Brain microvascular endothelial cell (primary cell): Measurements from ENCODE around the gene GAS2L3.
A peak's percentile ranks its signal among the peaks of the same experiment; 100 is the strongest.

Experiments
- DNase-seq: peaks from one replicate; pipeline ENCODE4 v3.0.0-alpha.2; 2020
- H3K27ac ChIP-seq: fragments of 250-450 bp; sonication (Bioruptor Pico); 2 replicates; pipeline ENCODE4 v1.5.1; 2020; ENCODE audit warnings: mild to moderate bottlenecking, moderate library complexity
- H3K27me3 ChIP-seq: fragments of 250-450 bp; sonication (Bioruptor Pico); replicated peaks from 2 replicates; pipeline ENCODE4 v1.5.1; 2020; ENCODE audit warnings: mild to moderate bottlenecking
- H3K36me3 ChIP-seq: fragments of 250-450 bp; sonication (Bioruptor Pico); replicated peaks from 2 replicates; pipeline ENCODE4 v1.5.1; 2020; ENCODE audit warnings: mild to moderate bottlenecking
- H3K4me3 ChIP-seq: 2 replicates; pipeline ENCODE4 v1.5.1; 2011; ENCODE audit warnings: low read depth, mild to moderate bottlenecking, control low read depth, low read length, moderate library complexity
- in situ Hi-C: cut with HindIII; loops from 2 replicates; pipeline ENCODE4 v1.10.0; 2017; ENCODE audit warnings: low sequenced_read_pairs, low pct_ligation_motif_present
- TF ChIP-seq, protein P1 (sequence below): IDR thresholded peaks from 2 replicates; pipeline ENCODE4 v1.5.1; 2011; ENCODE audit warnings: low read depth, mild to moderate bottlenecking, moderate library complexity, low read length, control low read depth, inconsistent platforms; ENCODE audit errors: missing control alignments

GAS2L3 gene

DNA sequence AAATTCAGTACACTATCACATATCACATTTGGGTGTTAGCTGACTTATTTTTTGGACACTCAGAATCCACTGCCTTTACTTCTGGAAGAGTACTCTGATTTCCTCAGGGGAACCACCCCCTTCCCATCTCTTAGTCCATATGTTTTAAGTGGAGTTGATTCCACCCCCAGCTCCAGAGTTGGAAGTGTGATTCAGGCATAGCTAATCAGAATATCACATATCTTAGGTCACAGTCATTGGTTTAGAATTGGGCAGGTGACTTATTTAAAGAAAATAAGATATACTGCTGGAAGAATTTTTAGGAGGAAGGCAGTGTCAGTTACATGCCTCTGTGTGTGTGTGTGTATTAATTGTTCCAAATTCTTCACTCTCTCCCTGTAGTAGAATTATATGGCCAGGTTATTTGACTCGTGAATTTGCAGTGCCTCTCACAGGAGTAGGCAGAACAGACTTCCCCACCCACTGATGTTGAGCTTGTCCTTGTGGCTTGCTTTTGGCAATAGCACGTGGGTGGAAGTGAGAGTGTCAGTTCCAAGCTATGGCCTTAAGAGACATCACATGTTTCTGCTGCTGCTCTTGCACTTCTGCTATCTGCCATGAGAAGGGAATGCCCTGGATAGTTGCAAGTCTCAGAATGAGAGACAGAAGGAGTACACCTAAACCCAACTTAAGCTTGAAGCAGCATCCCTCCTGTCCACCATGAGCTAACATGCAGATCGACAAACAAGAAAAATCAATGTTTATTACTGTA is 6.4 kb upstream of the GAS2L3 start:
- no peak for DNase-seq
- TF ChIP-seq, protein P1, sequence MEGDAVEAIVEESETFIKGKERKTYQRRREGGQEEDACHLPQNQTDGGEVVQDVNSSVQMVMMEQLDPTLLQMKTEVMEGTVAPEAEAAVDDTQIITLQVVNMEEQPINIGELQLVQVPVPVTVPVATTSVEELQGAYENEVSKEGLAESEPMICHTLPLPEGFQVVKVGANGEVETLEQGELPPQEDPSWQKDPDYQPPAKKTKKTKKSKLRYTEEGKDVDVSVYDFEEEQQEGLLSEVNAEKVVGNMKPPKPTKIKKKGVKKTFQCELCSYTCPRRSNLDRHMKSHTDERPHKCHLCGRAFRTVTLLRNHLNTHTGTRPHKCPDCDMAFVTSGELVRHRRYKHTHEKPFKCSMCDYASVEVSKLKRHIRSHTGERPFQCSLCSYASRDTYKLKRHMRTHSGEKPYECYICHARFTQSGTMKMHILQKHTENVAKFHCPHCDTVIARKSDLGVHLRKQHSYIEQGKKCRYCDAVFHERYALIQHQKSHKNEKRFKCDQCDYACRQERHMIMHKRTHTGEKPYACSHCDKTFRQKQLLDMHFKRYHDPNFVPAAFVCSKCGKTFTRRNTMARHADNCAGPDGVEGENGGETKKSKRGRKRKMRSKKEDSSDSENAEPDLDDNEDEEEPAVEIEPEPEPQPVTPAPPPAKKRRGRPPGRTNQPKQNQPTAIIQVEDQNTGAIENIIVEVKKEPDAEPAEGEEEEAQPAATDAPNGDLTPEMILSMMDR: no peak
- Histone ChIP-seq H3K27me3 (no peaks in the 10 kb centered on the region), H3K36me3 (no peaks in the 10 kb centered on the region), H3K27ac (no peak overlapping the region), H3K4me3 (no peak overlapping the region)
- in situ Hi-C loops: no loop called here

DNA sequence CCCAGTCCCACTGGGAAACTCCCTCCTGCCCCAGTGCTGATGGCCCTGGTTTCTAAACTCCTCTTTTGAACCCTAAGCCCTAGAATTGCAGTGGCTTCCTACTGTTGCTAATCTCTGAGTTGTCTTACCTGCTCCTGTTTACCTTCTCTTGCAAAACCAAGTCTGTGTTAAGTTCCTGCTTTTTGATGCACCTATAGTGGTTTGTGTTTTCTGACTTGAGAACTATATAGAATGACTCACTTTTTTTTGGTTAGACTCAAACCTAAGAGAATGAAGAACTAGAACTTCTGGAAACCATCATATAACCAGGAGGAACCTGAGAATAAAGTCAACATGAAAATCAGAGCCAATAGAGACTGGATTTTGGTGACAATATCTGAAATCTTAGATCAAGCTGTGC is 5.5 kb upstream of the GAS2L3 start:
- in situ Hi-C loops: no loop called here
- H3K4me3 ChIP-seq: no peak overlapping the region
- no peaks in the 10 kb centered on the region for H3K36me3 ChIP-seq
- H3K27me3 ChIP-seq: no peaks in the 10 kb centered on the region
- TF ChIP-seq, protein P1: no peak
- no peak overlapping the region for H3K27ac ChIP-seq
- DNase-seq: no peak

DNA sequence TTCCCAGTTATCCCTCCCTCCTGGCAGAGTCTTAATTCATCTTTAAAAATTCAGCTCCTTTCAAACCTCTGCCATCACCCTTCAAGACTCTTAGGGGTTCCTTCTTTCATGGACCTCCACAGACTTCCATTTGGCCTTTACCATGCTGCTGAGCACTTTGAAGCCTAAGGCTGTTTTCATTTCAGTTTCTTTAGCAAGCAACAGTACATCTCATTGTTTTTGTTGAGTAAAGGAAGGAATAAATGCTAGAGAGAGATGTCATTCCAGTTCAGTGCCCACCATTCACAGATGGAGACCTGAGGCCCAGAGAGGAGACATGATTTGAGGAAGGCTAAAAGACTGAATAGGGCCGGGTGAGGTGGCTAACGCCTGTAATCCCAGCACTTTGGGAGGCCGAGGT is 1.3 kb upstream of the GAS2L3 start:
- in situ Hi-C loops: no loop called here
- DNase-seq: no peak
- no peaks in the 10 kb centered on the region for H3K36me3 ChIP-seq
- no peak overlapping the region for H3K27ac ChIP-seq
- no peak overlapping the region for H3K4me3 ChIP-seq
- TF ChIP-seq, protein P1: no peak
- no peaks in the 10 kb centered on the region for H3K27me3 ChIP-seq

DNA sequence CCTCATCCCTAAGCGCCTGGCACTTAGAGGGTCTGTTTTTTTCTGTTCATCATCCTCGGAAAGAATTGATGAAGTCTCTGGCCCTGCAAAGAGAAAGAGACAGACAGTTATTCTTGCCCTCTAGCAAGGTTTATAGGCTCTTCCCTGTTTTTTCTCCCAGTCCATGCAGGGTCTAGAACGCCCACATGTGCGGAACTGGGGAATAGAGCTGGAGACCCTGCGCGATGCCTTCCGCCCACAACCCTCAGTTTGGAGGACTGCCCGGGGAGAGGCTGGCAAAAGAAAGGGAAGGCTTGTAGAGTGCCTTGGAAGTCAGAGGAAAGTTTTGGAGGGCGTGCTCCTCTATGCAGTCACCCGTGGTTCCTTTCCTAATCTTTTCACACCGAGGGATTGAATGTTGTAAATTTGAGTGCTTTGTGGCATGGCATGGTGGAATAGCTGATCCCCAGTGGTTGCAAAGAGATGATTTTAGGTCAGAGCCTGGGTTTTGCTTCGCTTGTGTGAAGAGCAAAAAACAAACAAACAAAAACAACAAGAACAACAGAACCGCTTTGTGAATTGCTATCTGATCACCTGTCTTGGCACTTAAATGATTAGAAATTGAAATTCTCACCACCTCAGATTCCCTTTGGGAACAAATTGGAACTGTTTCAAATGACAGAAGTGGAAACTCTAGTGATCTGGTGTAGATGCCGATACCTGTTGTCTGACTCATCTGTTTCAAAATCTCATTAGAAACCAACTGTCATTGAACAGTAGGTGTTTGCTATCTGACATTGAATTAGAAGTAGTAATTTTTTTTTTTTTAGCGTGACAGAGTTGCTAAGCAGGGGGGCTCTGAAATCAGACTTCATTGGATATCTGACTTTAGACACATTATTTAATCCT is 947 bp downstream of the GAS2L3 start:
- no peaks in the 10 kb centered on the region for H3K27me3 ChIP-seq
- H3K27ac ChIP-seq: no peak overlapping the region
- peak overlapping the region; percentile 72 for H3K4me3 ChIP-seq
- no peaks in the 10 kb centered on the region for H3K36me3 ChIP-seq
- in situ Hi-C loops: no loop called here
- no peak for DNase-seq
- TF ChIP-seq, protein P1: no peak

DNA sequence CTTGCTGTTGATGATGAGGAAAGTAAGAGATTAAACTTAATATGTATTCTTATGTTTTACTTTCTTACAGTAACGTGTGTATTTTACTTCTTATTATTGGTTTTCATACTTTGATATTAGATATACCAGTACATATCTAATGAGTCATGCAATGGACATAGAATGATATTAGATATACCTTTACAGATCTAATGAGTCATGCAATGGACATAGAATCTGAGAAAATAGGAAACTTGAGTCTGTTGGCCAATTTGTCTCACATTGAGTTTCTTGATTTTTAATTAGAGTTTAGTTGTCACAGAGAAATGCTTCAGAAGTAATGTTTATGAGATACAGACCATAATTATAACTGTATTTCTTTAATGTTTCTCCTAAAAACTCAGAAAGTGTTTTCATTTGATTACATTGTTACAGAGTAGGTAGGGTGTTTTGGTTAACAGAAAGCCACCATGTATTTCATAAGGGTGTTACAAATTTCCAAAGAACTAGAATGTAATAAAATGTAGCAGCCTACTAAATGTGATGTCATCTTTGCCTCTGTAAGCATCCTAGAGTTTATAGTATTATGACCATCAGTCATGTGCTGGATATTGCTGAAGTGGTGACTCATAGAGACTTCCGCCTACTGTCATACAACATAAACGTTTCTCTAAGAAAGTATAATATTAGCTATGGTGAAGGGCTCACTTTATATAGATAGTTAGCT is 3.0 kb downstream of the GAS2L3 start:
- H3K4me3 ChIP-seq: no peak overlapping the region
- no peaks in the 10 kb centered on the region for H3K27me3 ChIP-seq
- in situ Hi-C loops: no loop called here
- peak; percentile 78 for DNase-seq
- TF ChIP-seq, protein P1: no peak
- no peaks in the 10 kb centered on the region for H3K36me3 ChIP-seq
- peak overlapping the region; percentile 10 for H3K27ac ChIP-seq
